SK-N-SH (cell line): Measurements from ENCODE around the gene WWC1.

Experiments
- CHD2 ChIP-seq: fragments of 150-350 bp; IDR thresholded peaks from 2 replicates; pipeline ENCODE4 v1.6.1; 2018; ENCODE audit warnings: low read length; ENCODE audit not compliant: partially characterized antibody
- CTCF ChIP-seq: fragments of 200-600 bp; sonication (generic); IDR thresholded peaks from 2 replicates; pipeline ENCODE4 v1.6.1; 2017; ENCODE audit warnings: antibody characterized with exemption, mild to moderate bottlenecking, moderate library complexity
- EP300 ChIP-seq, 2 experiments: IDR thresholded peaks; 2 replicates each; pipeline versions ENCODE4 v1.4.0 to v1.6.1; 2012; ENCODE audit warnings: borderline replicate concordance in 1 of 2, low read depth in 1 of 2, low read length in 1 of 2
- EZH2phosphoT487 ChIP-seq: fragments of 200-600 bp; sonication (generic); IDR thresholded peaks from 2 replicates; pipeline ENCODE4 v1.6.1; 2017; ENCODE audit warnings: low read depth, mixed run types, mild to moderate bottlenecking, antibody characterized with exemption, moderate library complexity, borderline replicate concordance
- GABPA ChIP-seq: IDR thresholded peaks from 2 replicates; pipeline ENCODE4 v1.4.0; 2012; ENCODE audit warnings: low read depth, mild to moderate bottlenecking
- MXI1 ChIP-seq: IDR thresholded peaks from 2 replicates; pipeline ENCODE4 v1.6.1; 2012; ENCODE audit warnings: mild to moderate bottlenecking, low read depth, low read length, improper control_type of control experiment
- NFIC ChIP-seq: IDR thresholded peaks from 2 replicates; pipeline ENCODE4 v1.4.0; 2012; ENCODE audit warnings: borderline replicate concordance
- POLR2AphosphoS5 ChIP-seq: IDR thresholded peaks from 2 replicates; pipeline ENCODE4 v1.6.1; 2012; ENCODE audit warnings: low read depth, low read length
- RAD21 ChIP-seq: IDR thresholded peaks from 2 replicates; pipeline ENCODE4 v1.6.1; 2012; ENCODE audit warnings: mild to moderate bottlenecking, low read length
- SMC3 ChIP-seq: IDR thresholded peaks from 2 replicates; pipeline ENCODE4 v1.6.1; 2012; ENCODE audit warnings: low read depth, low read length, improper control_type of control experiment
- TAF1 ChIP-seq: IDR thresholded peaks from 2 replicates; pipeline ENCODE4 v1.6.1; 2012; ENCODE audit warnings: low read depth, mild to moderate bottlenecking, low read length, moderate library complexity, borderline replicate concordance
- USF1 ChIP-seq: IDR thresholded peaks from 2 replicates; pipeline ENCODE4 v1.4.0; 2012; ENCODE audit warnings: low read depth, borderline replicate concordance
- YY1 ChIP-seq: IDR thresholded peaks from 2 replicates; pipeline ENCODE4 v1.4.0; 2012; ENCODE audit warnings: low read depth, mild to moderate bottlenecking

GRCh38 chr5:168455201-168455600 is 163.8 kb downstream of the WWC1 start:
- TF ChIP-seq CTCF = no peak
- no peak for TF ChIP-seq EP300 (IDR thresholded peaks at IDR 0.05; ENCODE audit: borderline replicate concordance in 1 of 2, low read depth in 1 of 2, low read length in 1 of 2)
- no peak for TF ChIP-seq NFIC
- TF ChIP-seq USF1 = no peak
- no peak for TF ChIP-seq EZH2phosphoT487
- TF ChIP-seq RAD21 = no peak
- no peak for TF ChIP-seq CHD2
- no peak for TF ChIP-seq GABPA
- TF ChIP-seq POLR2AphosphoS5 = no peak
- no peak for TF ChIP-seq YY1
- TF ChIP-seq SMC3 = no peak
- TF ChIP-seq MXI1 = no peak
- no peak for TF ChIP-seq TAF1
